C4-2B (cell line): Measurements from ENCODE around the gene UTS2R.
"Not testable (repeated sequence)": the region's sequence is repeated elsewhere in the genome, so short reads cannot be mapped to it uniquely, and the experiment has no call there.

Source experiments
- CTCF ChIP-seq: fragments of 450-650 bp; conservative IDR thresholded peaks from 2 replicates; pipeline ENCODE4 v1.5.1; 2017; ENCODE audit warnings: mild to moderate bottlenecking
- ZFX ChIP-seq: fragments of 450-650 bp; IDR thresholded peaks from 2 replicates; pipeline ENCODE4 v1.6.1; 2017

GRCh38 chr17:82412081-82412480, 40.5 kb downstream of the UTS2R start:
- TF ChIP-seq CTCF, ZFX: not testable (repeated sequence)
